Stimulated activated CD8-positive, alpha-beta memory T cell treated with anti-CD3 and anti-CD28 coated beads, Interleukin-2, amount 100 ng/mL, for 1 hour (primary cell): ENCODE results near the gene CDC42BPA.

Experiments used
- DNase-seq, 2 donors: peaks; one replicate each; pipeline ENCODE4 v3.0.0-alpha.2; 2020; ENCODE audit warnings: low read depth in 2 of 2

Gene CDC42BPA

DNA sequence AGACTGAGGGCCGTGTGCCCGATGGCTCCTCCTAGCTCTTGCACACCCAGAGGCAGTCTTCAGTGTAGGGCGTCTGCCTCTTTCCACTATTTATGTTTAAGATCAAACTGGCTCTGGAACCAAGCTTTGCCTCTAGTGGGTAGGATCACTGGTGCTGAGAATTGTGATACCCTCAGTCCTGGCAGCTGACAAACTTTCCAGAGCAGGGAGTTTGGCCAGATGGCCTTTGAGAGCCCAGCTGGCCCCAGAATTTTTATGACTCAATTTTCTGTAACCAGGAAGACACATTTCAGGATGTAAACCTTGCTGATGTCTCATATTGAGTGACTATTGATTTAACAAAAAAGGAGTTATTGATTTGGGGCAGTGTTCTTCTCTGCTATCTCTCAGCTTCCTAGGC, 371.5 kb downstream of the CDC42BPA start:
- no peak for DNase-seq

DNA sequence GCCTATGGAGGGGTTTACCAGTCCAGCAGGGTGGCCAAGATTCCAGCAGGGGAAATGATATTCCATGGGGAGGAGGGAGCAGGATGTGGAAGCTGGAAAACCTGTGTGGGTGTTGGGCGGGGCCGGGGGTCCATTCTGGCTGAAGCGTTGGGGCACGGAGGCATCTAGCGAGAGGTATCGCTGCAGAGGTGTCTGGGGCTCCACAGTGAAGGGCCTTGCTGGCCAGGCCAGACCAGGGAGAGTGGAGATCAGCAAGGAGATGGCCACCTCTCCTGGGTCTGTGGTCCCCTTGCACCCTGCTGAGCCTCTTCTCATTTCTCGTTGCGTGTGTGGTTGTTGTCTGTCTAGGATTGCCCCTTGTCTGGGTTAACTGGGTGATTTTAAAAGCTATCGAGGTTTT, 372.0 kb downstream of the CDC42BPA start:
- DNase-seq, result no peak

DNA sequence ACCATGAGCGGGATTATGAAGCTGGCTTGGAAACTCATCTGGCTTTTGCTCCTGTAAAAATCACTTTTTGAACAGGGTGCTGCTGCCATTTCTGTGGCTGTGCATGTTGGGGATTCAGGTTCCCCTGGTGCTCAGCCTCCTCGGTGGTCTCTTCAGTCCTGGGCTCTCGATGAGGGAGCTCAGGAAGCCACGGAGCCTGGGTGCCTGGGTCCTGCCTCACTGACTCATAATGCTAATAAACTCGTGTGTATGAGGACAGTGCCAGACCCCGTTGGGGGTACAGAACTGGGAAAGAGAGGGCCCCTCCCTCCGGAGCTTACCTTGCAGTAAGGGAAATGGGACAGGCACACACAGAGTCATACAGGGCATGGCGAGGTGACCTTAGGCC, 372.4 kb downstream of the CDC42BPA start:
- no peak for DNase-seq

DNA sequence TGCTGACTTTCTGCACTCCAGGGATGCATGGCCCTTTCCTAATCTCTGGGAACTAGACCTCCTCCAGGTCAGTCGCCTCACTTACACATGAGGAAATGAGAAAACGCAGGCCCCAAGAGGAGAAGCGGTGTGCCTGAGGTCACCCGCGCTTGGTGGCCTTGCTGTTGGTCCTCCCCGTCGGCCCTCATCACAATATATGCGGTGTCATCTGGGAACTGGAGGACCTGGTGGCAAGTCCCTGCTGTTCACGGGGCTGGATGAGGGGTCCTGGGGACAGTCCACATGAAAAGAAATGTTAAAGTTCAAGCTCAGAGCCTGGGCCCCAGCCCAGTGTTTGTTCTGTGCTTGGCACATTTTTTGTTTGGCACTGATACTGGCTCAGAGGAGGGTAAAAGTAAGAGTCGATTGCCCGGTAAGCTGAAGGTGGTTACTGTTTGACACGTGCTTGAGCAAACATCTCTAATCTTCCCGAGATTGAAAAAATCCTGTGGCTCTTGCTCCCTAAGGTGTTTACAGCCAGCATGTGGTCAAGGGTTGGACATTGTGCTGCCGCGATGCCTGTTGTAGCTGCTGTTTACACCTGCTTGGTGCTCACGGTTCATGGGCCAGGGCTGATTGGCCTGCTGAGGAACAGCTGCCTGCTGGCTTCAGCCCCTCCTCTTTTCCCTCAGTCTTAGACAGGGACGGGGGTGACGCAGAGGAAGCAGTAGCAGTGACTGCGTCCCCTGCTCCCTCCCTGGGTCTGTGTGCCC, 373.0 kb downstream of the CDC42BPA start:
- no peak for DNase-seq

- no peak for DNase-seq
Observed at GRCh38 chr1:226943927-226944326, 374.4 kb downstream of the CDC42BPA start.

- DNase-seq, result no peak
Observed at GRCh38 chr1:226943156-226943555, 375.1 kb downstream of the CDC42BPA start.

DNA sequence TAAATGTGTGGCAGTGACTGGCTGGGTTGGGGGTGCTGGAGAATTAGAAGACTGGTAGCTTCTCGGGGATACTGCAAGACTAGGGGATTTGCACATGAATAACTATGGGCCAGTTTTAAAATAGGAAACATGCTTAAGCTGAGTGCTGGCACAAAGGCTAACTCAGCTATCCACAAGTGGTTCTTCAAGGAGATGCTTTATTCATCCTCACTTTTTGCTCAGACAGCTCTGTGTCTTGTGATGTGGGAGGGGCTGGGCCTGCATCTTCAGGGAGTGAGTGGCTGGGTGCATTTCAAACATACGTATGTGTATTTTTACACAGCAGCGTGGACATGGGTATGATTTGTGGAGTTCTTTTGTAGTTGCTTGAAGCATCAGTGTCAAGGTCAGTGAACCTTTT, 375.9 kb downstream of the CDC42BPA start:
- no peak for DNase-seq

DNA sequence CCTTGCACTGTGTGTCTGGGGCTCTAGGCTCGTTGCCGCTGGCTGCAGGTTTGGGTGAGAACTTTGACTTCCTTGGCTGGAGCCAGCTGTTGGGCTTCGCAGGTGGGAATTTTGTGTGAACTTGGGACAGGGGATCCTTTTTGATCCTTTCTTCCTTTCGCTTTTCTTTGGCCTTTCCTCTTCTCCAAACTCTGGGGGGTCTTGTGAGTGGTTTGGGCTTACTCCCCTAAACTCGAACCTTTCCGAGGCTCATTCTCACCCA, 377.6 kb downstream of the CDC42BPA start:
- DNase-seq, result no peak

DNA sequence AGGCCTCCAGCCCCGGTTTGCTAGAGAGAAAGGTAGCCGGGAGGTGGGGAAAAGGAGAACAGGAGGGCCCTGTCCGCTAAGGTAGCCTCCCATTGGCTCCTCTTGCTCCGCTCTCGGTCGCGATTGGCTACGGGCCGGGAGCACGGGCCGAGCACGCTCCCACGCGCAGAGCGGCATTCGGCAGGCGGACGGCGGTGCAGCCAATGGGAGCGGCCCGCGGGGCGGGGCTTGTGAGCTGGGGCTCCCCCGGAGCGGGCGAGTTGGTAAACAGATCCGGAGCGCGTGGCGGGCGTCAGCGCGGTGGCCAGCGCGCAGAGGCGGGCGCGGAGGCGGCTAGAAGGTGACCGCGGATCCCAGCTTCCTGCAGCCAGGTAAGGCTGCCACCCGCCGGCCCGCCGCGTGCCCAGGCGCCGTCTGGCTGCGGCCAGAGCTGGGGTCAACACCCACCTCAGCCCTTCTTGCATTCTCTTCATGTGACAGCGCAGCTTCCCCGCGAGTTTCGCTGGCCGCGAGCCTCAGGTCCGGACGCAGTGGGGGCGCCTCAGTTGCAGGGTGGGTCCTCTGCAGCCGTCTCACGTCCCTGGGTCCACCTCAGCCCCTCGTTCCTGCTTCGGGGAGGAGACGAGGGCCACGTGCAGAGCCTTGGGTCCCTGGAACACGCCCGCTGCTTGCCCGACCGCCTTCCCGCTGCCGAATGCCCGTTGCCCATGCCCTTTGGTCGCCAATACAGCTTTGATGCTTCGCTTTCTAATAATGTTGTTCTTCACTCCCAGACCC, 378.1 kb downstream of the CDC42BPA start, which contains the start of gene COQ8A:
TSS of gene COQ8A (plus strand) at position 266 of the 777 bp plus-strand sequence. CDS start 21,092 bp downstream, outside the sequence.
- peak; percentile 95 to 98 for DNase-seq
